Activated naive CD4-positive, alpha-beta T cell treated with anti-CD3 and anti-CD28 coated beads for 36 hours (primary cell): ENCODE results near the gene TUBB. TPM values are rescaled to one million over a fixed set of nuclear protein-coding genes. Genes with fewer than 3 reads are reported as not detected.
A peak's percentile ranks its signal among the peaks of the same experiment; 100 is the strongest.

Experiments used
- CTCF ChIA-PET: fragments of 350-600 bp; sonication (Branson Sonifier 250); formaldehyde crosslinking; loops from one replicate; lab custom pipeline; 2021; ENCODE audit warnings: antibody characterized with exemption; lab: Charles Lee
- DNase-seq: peaks from one replicate; pipeline ENCODE4 v3.0.0-alpha.2; 2020
- H3K27ac Mint-ChIP-seq: one replicate; pipeline ENCODE4 v1.8.0; 2021; ENCODE audit warnings: mild to moderate bottlenecking, mixed read lengths
- H3K27me3 Mint-ChIP-seq: one replicate; pipeline ENCODE4 v1.8.0; 2021; ENCODE audit warnings: low read depth, mixed read lengths
- H3K36me3 Mint-ChIP-seq: one replicate; pipeline ENCODE4 v1.8.0; 2021; ENCODE audit warnings: low read depth, mixed read lengths
- H3K4me1 Mint-ChIP-seq: one replicate; pipeline ENCODE4 v1.8.0; 2021; ENCODE audit warnings: low read depth, mixed read lengths
- H3K4me3 Mint-ChIP-seq: one replicate; pipeline ENCODE4 v1.8.0; 2021; ENCODE audit warnings: mild to moderate bottlenecking, moderate library complexity, mixed read lengths
- H3K9me3 Mint-ChIP-seq: one replicate; pipeline ENCODE4 v1.8.0; 2021; ENCODE audit warnings: mixed read lengths
- intact Hi-C: fragments of 100-400 bp; cut with micrococcal nuclease; formaldehyde crosslinking; loops from one replicate; pipeline ENCODE4 v1.15.1; 2023
- total RNA-seq, 2 experiments: library from RNA; stranded (reverse); gene quantifications; one replicate each; pipeline ENCODE4 v1.2.3, GENCODE V29; 2021

TUBB gene
- 1,000 to 10,000 TPM; 1,781 to 1,838 TPM for total RNA-seq

GRCh38 chr6:30719791-30720737 is at the start of gene TUBB:
TSS of gene TUBB (plus strand) at chr6:30720352. CDS start at chr6:30720507, 155 bp downstream.
- intact Hi-C loops, result loop anchor here (2.0 to 5.0 kb wide), 4 partner anchors 15 to 508 kb away; partner anchors contain the start of genes ABCF1 and TRIM26
- Mint-ChIP-seq H3K36me3 (peaks cover 67% of the 10 kb centered on the region), H3K27ac (peak within 1 kb of the TSS; percentile 97), H3K27me3 (no peaks in the 10 kb centered on the region), H3K4me1 (peaks cover 57% of the 10 kb centered on the region), H3K4me3 (peak within 1 kb of the TSS; percentile 98), H3K9me3 (no peaks in the 10 kb centered on the region)
- CTCF ChIA-PET, result interaction anchor here (1.2 to 19.6 kb wide), 3 partner anchors 22 to 102 kb away, joined by 4 to 346 read pairs (median 5); partner anchors contain the start of genes DHX16, FLOT1 and MRPS18B
- peak; percentile 97 for DNase-seq

- H3K27me3 Mint-ChIP-seq, result no peaks in the 10 kb centered on the region
- intact Hi-C loops, result no loop called here
- CTCF ChIA-PET, result interaction anchor here (2.3 to 13.4 kb wide), 3 partner anchors 10 to 59 kb away, joined by 8 to 346 read pairs (median 13); partner anchors contain the start of gene TUBB
- peaks cover 32% of the 10 kb centered on the region for H3K4me1 Mint-ChIP-seq
- no peak overlapping the region for H3K27ac Mint-ChIP-seq
- H3K4me3 Mint-ChIP-seq, result peak overlapping the region; percentile 64
- H3K9me3 Mint-ChIP-seq, result no peaks in the 10 kb centered on the region
- peaks cover 9% of the 10 kb centered on the region for H3K36me3 Mint-ChIP-seq
- no peak for DNase-seq
Observed at GRCh38 chr6:30670760-30671527, 49.2 kb upstream of the TUBB start.

- peaks cover 20% of the 10 kb centered on the region for H3K36me3 Mint-ChIP-seq
- H3K9me3 Mint-ChIP-seq, result no peaks in the 10 kb centered on the region
- CTCF ChIA-PET, result interaction anchor here (0.6 to 13.4 kb wide), 15 partner anchors 8 to 407 kb away, joined by 3 to 346 read pairs (median 3); partner anchors contain the start of gene TUBB
- peak; percentile 94 for DNase-seq
- peaks cover 26% of the 10 kb centered on the region for H3K4me1 Mint-ChIP-seq
- peak within 1 kb of the TSS; percentile 80 for H3K27ac Mint-ChIP-seq
- no peaks in the 10 kb centered on the region for H3K27me3 Mint-ChIP-seq
- intact Hi-C loops, result loop anchor here (1.0 to 2.0 kb wide), 5 partner anchors 26 to 190 kb away; partner anchors contain the start of genes ATAT1, C6orf136, MRPS18B and PPP1R10
- H3K4me3 Mint-ChIP-seq, result peak within 1 kb of the TSS; percentile 80
Observed at GRCh38 chr6:30672445-30673253, 47.5 kb upstream of the TUBB start, which contains the start of gene DHX16. TSS of gene DHX16 (minus strand) at chr6:30673006. CDS start at chr6:30672841, 165 bp downstream.

GRCh38 chr6:30676660-30677285 is 43.4 kb upstream of the TUBB start:
- no peaks in the 10 kb centered on the region for H3K27me3 Mint-ChIP-seq
- peak overlapping the region; percentile 53 for H3K27ac Mint-ChIP-seq
- CTCF ChIA-PET, result interaction anchor here (0.6 to 13.4 kb wide), 3 partner anchors 53 to 135 kb away, joined by 3 to 346 read pairs (median 4); partner anchors contain the start of gene TUBB
- H3K4me3 Mint-ChIP-seq, result no peak overlapping the region
- H3K4me1 Mint-ChIP-seq, result peaks cover 30% of the 10 kb centered on the region
- H3K36me3 Mint-ChIP-seq, result peaks cover 51% of the 10 kb centered on the region
- no peaks in the 10 kb centered on the region for H3K9me3 Mint-ChIP-seq
- intact Hi-C loops, result no loop called here
- DNase-seq, result no peak

- intact Hi-C loops, result loop anchor here (1.0 kb wide), 3 partner anchors 52 to 235 kb away; partner anchors contain the start of gene VARS2
Observed at GRCh38 chr6:30678964-30679726, 41.0 kb upstream of the TUBB start.

GRCh38 chr6:30679765-30680535 is 40.2 kb upstream of the TUBB start:
- intact Hi-C loops, result loop anchor here (1.0 to 2.0 kb wide), 4 partner anchors 51 to 407 kb away; partner anchors contain the start of gene VARS2
- Mint-ChIP-seq H3K27me3 (no peaks in the 10 kb centered on the region), H3K4me1 (peaks cover 21% of the 10 kb centered on the region), H3K4me3 (peak overlapping the region; percentile 96), H3K27ac (peak overlapping the region; percentile 100), H3K9me3 (no peaks in the 10 kb centered on the region), H3K36me3 (peaks cover 78% of the 10 kb centered on the region)
- CTCF ChIA-PET, result interaction anchor here (0.6 to 13.4 kb wide), 15 partner anchors 8 to 918 kb away, joined by 3 to 346 read pairs (median 6); partner anchors contain the start of genes DHX16, NRM and TUBB
- DNase-seq, result peak; percentile 13

More at GRCh38 chr6:30678964-30679726, 41.0 kb upstream of the TUBB start:
- CTCF ChIA-PET, result interaction anchor here (0.6 to 13.4 kb wide), 25 partner anchors 9 to 412 kb away, joined by 3 to 346 read pairs (median 5); partner anchors contain the start of genes ATAT1, MDC1, MRPS18B and PPP1R10
- H3K4me3 Mint-ChIP-seq, result peak overlapping the region; percentile 96
- no peaks in the 10 kb centered on the region for H3K9me3 Mint-ChIP-seq
- no peaks in the 10 kb centered on the region for H3K27me3 Mint-ChIP-seq
- DNase-seq, result peak; percentile 95
- H3K27ac Mint-ChIP-seq, result peak overlapping the region; percentile 100
- peaks cover 21% of the 10 kb centered on the region for H3K4me1 Mint-ChIP-seq
- H3K36me3 Mint-ChIP-seq, result peaks cover 73% of the 10 kb centered on the region

GRCh38 chr6:30681766-30682142 is 38.4 kb upstream of the TUBB start:
- Mint-ChIP-seq H3K36me3 (peaks cover 81% of the 10 kb centered on the region), H3K4me1 (peaks cover 18% of the 10 kb centered on the region), H3K4me3 (peak overlapping the region; percentile 96), H3K27me3 (no peaks in the 10 kb centered on the region), H3K9me3 (no peaks in the 10 kb centered on the region), H3K27ac (peak overlapping the region; percentile 100)
- CTCF ChIA-PET, result interaction anchor here (0.6 to 13.4 kb wide), 10 partner anchors 9 to 198 kb away, joined by 3 to 346 read pairs (median 4); partner anchors contain the start of genes DHX16, MDC1, NRM and TUBB
- no peak for DNase-seq
- intact Hi-C loops, result loop anchor here (1.0 to 2.0 kb wide), 7 partner anchors 36 to 405 kb away; partner anchors contain the start of genes GNL1, MDC1, MRPS18B and PPP1R10

- intact Hi-C loops, result loop anchor here (1.0 to 2.0 kb wide), 6 partner anchors 35 to 192 kb away; partner anchors contain the start of genes GNL1, MDC1, MRPS18B and PPP1R10
- CTCF ChIA-PET, result interaction anchor here (0.6 to 13.4 kb wide), 9 partner anchors 10 to 199 kb away, joined by 3 to 346 read pairs (median 3); partner anchors contain the start of genes DHX16, MDC1 and TUBB
- peak; percentile 94 for DNase-seq
- Mint-ChIP-seq H3K27me3 (no peaks in the 10 kb centered on the region), H3K4me3 (peak overlapping the region; percentile 96), H3K4me1 (peaks cover 18% of the 10 kb centered on the region), H3K9me3 (no peaks in the 10 kb centered on the region), H3K27ac (peak overlapping the region; percentile 100), H3K36me3 (peaks cover 74% of the 10 kb centered on the region)
Observed at GRCh38 chr6:30682143-30683117, 37.7 kb upstream of the TUBB start.
